HepG2 (cell line): Measurements from ENCODE around the gene CPNE8. TPM values are rescaled to one million over a fixed set of nuclear protein-coding genes. Genes with fewer than 3 reads are reported as not detected.

Experiments
- ATAC-seq: fragments of 200-7000 bp; cut with Tn5 transposase; 3 replicates; pipeline ENCODE4 v1.9.1; 2020; ENCODE audit warnings: mild to moderate bottlenecking, moderate library complexity
- BruUV-seq: library from RNA; stranded (reverse); fragments of 400-500 nt; replicated peaks from 2 replicates; lab custom pipeline; 2021; lab: Mats Ljungman, UMichigan
- CTCF ChIA-PET: fragments of 300-600 bp; formaldehyde crosslinking; extraction: SDS; loops from one replicate; lab custom pipeline; 2021; ENCODE audit warnings: low total read pairs, inconsistent platforms, low intra/inter-chr PET ratio; lab: Yijun Ruan, JAX
- POLR2A ChIA-PET: fragments of 350-600 bp; sonication (Branson Sonifier 250); formaldehyde crosslinking; loops from one replicate; lab custom pipeline; 2020; ENCODE audit warnings: antibody characterized with exemption, inconsistent platforms; lab: Yijun Ruan, JAX
- DNase-seq: peaks from one replicate; pipeline ENCODE4 v3.0.0-alpha.2; 2015; ENCODE audit warnings: low spot score
- FAIRE-seq: peaks from 3 replicates; lab custom pipeline; 2011; peaks lifted over from hg19 to GRCh38; lab: Jason Lieb, UNC
- H2AFZ ChIP-seq: one replicate; pipeline ENCODE4 v1.6.1; 2011; ENCODE audit warnings: low read length, inconsistent platforms
- H3K27ac ChIP-seq: fragments of 300-600 bp; 3 replicates; pipeline ENCODE4 v1.8.0; 2011; ENCODE audit warnings: mixed run types, mild to moderate bottlenecking, mixed read lengths, low read length, inconsistent platforms; ENCODE audit not compliant: insufficient read depth; ENCODE audit errors: extremely low read length
- H3K27me3 ChIP-seq, 2 experiments: fragments of 200-600 bp in 1 of 2; 2 replicates in 1 of 2; 3 replicates in 1 of 2; pipeline versions ENCODE4 v1.6.0 to v1.8.0; 2011; ENCODE audit warnings: low read length in 2 of 2, mild to moderate bottlenecking in 2 of 2, moderate library complexity in 2 of 2, inconsistent platforms in 1 of 2; ENCODE audit not compliant: insufficient read depth in 2 of 2, control insufficient read depth in 1 of 2
- H3K36me3 ChIP-seq, 2 experiments: fragments of 200-600 bp in 1 of 2; replicated peaks in 1 of 2; 2 replicates in 1 of 2; 3 replicates in 1 of 2; pipeline versions ENCODE4 v1.5.1 to v1.8.0; 2011; ENCODE audit warnings: low read length in 2 of 2, inconsistent platforms in 1 of 2; ENCODE audit not compliant: insufficient read depth in 2 of 2, control insufficient read depth in 1 of 2
- H3K4me1 ChIP-seq: 2 replicates; pipeline ENCODE4 v1.5.1; 2012; ENCODE audit warnings: low read length, inconsistent platforms; ENCODE audit not compliant: insufficient read depth
- H3K4me2 ChIP-seq: 2 replicates; pipeline ENCODE4 v1.6.0; 2011; ENCODE audit warnings: low read depth, low read length, inconsistent platforms
- H3K4me3 ChIP-seq, 3 experiments: fragments of 200-600 bp in 1 of 3; sonication (generic), shearing (Covaris generic) in 1 of 3; replicated peaks in 1 of 3; 2 replicates each; pipeline ENCODE4 v1.5.1; 2011 to 2016; ENCODE audit warnings: low read length in 3 of 3, inconsistent platforms in 2 of 3, low read depth in 2 of 3, mild to moderate bottlenecking in 2 of 3, control low read depth in 1 of 3, mixed read lengths in 1 of 3; ENCODE audit not compliant: insufficient read depth in 1 of 3
- H3K79me2 ChIP-seq: one replicate; pipeline ENCODE4 v1.6.1; 2011; ENCODE audit warnings: low read length, inconsistent platforms; ENCODE audit not compliant: insufficient read depth
- H3K9ac ChIP-seq: 2 replicates; pipeline ENCODE4 v1.6.0; 2011; ENCODE audit warnings: mild to moderate bottlenecking, low read depth, low read length, inconsistent platforms; ENCODE audit not compliant: insufficient read depth
- H3K9me3 ChIP-seq: 2 replicates; pipeline ENCODE4 v1.5.1; 2012; ENCODE audit warnings: mild to moderate bottlenecking, low read length
- H4K20me1 ChIP-seq: 2 replicates; pipeline ENCODE4 v1.6.0; 2011; ENCODE audit warnings: inconsistent platforms, mild to moderate bottlenecking, low read length, moderate library complexity; ENCODE audit not compliant: insufficient read depth
- ARID4A ChIP-seq: sonication (generic); formaldehyde crosslinking; IDR thresholded peaks from 2 replicates; pipeline ENCODE4 v1.5.0; 2020; ENCODE audit warnings: mild to moderate bottlenecking, missing genetic modification reagents, borderline replicate concordance
- CCDC6 ChIP-seq: sonication (generic); formaldehyde crosslinking; IDR thresholded peaks from 2 replicates; pipeline ENCODE4 v1.8.1; 2022; ENCODE audit warnings: mild to moderate bottlenecking, missing genetic modification reagents, moderate library complexity
- CENPT ChIP-seq: sonication (generic); formaldehyde crosslinking; IDR thresholded peaks from 2 replicates; pipeline ENCODE4 v1.8.0; 2022; ENCODE audit warnings: low read depth, mild to moderate bottlenecking, moderate library complexity, missing genetic modification reagents
- CHD2 ChIP-seq: IDR thresholded peaks from 2 replicates; pipeline ENCODE4 v1.6.1; 2011; ENCODE audit warnings: low read depth, low read length, improper control_type of control experiment
- FOXJ3 ChIP-seq: sonication (generic); formaldehyde crosslinking; IDR thresholded peaks from 2 replicates; pipeline ENCODE4 v1.4.0; 2020; ENCODE audit warnings: missing genetic modification reagents, mild to moderate bottlenecking, borderline replicate concordance
- FOXP1 ChIP-seq, 2 experiments: fragments of 450-650 bp in 1 of 2; IDR thresholded peaks; 2 replicates each; pipeline ENCODE4 v1.6.1; 2017 to 2018; ENCODE audit warnings: antibody characterized with exemption in 1 of 2
- KLF6 ChIP-seq: IDR thresholded peaks from 2 replicates; pipeline ENCODE4 v1.8.0; 2016; ENCODE audit warnings: missing biosample characterization, missing genetic modification reagents
- MED13 ChIP-seq: sonication (generic); formaldehyde crosslinking; IDR thresholded peaks from 2 replicates; pipeline ENCODE4 v1.5.0; 2020; ENCODE audit warnings: missing genetic modification reagents
- MEIS1 ChIP-seq: sonication (generic); formaldehyde crosslinking; IDR thresholded peaks from 2 replicates; pipeline ENCODE4 v1.9.0; 2021; ENCODE audit warnings: mild to moderate bottlenecking, missing genetic modification reagents, moderate library complexity, borderline replicate concordance
- POLR2A ChIP-seq, 2 experiments: IDR thresholded peaks; 2 replicates each; pipeline ENCODE4 v1.6.1; 2011; ENCODE audit warnings: low read depth in 2 of 2, low read length in 2 of 2, mild to moderate bottlenecking in 1 of 2, moderate library complexity in 1 of 2; ENCODE audit not compliant: insufficient read depth in 1 of 2
- RBM39 ChIP-seq: fragments of 200-400 bp; formaldehyde crosslinking; IDR thresholded peaks from one replicate; pipeline ENCODE4 v1.6.1; 2018; ENCODE audit warnings: antibody characterized with exemption, mild to moderate bottlenecking, low read depth, low read length; ENCODE audit not compliant: poor library complexity, severe bottlenecking
- SNRNP70 ChIP-seq: fragments of 200-400 bp; formaldehyde crosslinking; IDR thresholded peaks from 2 replicates; pipeline ENCODE4 v1.6.1; 2017; ENCODE audit warnings: mild to moderate bottlenecking, low read depth, low read length, moderate library complexity
- ZFP1 ChIP-seq: IDR thresholded peaks from 2 replicates; pipeline ENCODE4 v1.6.1; 2016
- ZNF431 ChIP-seq: sonication (generic); formaldehyde crosslinking; IDR thresholded peaks from 2 replicates; pipeline ENCODE4 v1.9.0; 2022; ENCODE audit warnings: missing genetic modification reagents, low read depth, mild to moderate bottlenecking, borderline replicate concordance
- ZNF737 ChIP-seq: sonication (generic); formaldehyde crosslinking; IDR thresholded peaks from 2 replicates; pipeline ENCODE4 v1.5.0; 2020; ENCODE audit warnings: missing genetic modification reagents, mild to moderate bottlenecking, borderline replicate concordance
- ZNF777 ChIP-seq: sonication (generic); formaldehyde crosslinking; IDR thresholded peaks from 2 replicates; pipeline ENCODE4 v1.4.0; 2020; ENCODE audit warnings: missing genetic modification reagents
- WGBS: methylation state at CpG from one replicate; pipeline ENCODE4 v1.1.6; 2017; ENCODE audit warnings: low lambda C conversion rate; 5-methylcytosine and 5-hydroxymethylcytosine counted together
- in situ Hi-C: cut with HindIII; loops from 2 replicates; pipeline ENCODE4 v1.10.0; 2017; ENCODE audit warnings: low pct_unique_long_range_greater_than_20kb; ENCODE audit not compliant: extremely low pct_ligation_motif_present
- intact Hi-C: fragments of 100-400 bp; cut with micrococcal nuclease; formaldehyde crosslinking; loops from one replicate; pipeline ENCODE4 v1.10.0; 2022; ENCODE audit not compliant: unreplicated experiment
- polyA plus RNA-seq, 8 experiments: library from polyadenylated mRNA; depleted of rRNA in 3 of 8; stranded (reverse) in 7 of 8; unstranded in 1 of 8; fragments of >200 nt; fragmentation: Illumina TruSeq in 4 of 8; extraction: Trizol in 4 of 8; gene quantifications; 2 replicates each; pipeline versions ENCODE4 v1.2.1 to v1.2.3, GENCODE V29; 2011 to 2016; ENCODE audit warnings: low read depth in 4 of 8, missing spikeins in 1 of 8, mixed read lengths in 1 of 8; ENCODE audit not compliant: insufficient read depth in 1 of 8
- total RNA-seq, 5 experiments: library from RNA; depleted of rRNA; stranded (reverse); fragments of >200 nt; fragmentation: Illumina TruSeq; extraction: Trizol; gene quantifications; 2 replicates each; pipeline ENCODE4 v1.2.3, GENCODE V29; 2016; ENCODE audit warnings: low read depth in 1 of 5
- TF ChIP-seq, protein P1 (sequence below): IDR thresholded peaks from 2 replicates; pipeline ENCODE4 v1.6.1; 2018; ENCODE audit warnings: missing genetic modification reagents, mild to moderate bottlenecking, missing compliant biosample characterization
- TF ChIP-seq, protein P2 (sequence below): sonication (generic); formaldehyde crosslinking; IDR thresholded peaks from 2 replicates; pipeline ENCODE4 v1.5.0; 2020; ENCODE audit warnings: missing genetic modification reagents

Gene CPNE8
- total and polyA plus RNA-seq, 2 of the 13 experiments (the other 11 are each of a cell fraction or from before 2014, with no cell fraction given), result 2.4 to 2.7 TPM

- no peak overlapping the region for H3K4me2 ChIP-seq
- FAIRE-seq, result no peak
- no peaks in the 10 kb centered on the region for H4K20me1 ChIP-seq
- CTCF ChIA-PET, result no interaction called here
- H3K9me3 ChIP-seq, result no peaks in the 10 kb centered on the region
- H3K27ac ChIP-seq, result no peak overlapping the region
- no TSS peak for BruUV-seq
- intact Hi-C loops, result no loop called here
- no peaks in the 10 kb centered on the region for H3K79me2 ChIP-seq
- 50% methylated on average over 1 of the region's 1 CpG for WGBS
- H3K4me1 ChIP-seq, result peaks cover 31% of the 10 kb centered on the region
- TF ChIP-seq CENPT (CRISPR knock-in tag) (no peak), RBM39 (no peak), SNRNP70 (no peak), FOXP1 (IDR thresholded peaks at IDR 0.05) (no peak), FOXP1 (CRISPR knock-in tag; IDR thresholded peaks at IDR 0.05) (no peak), KLF6 (CRISPR knock-in tag) (no peak), ARID4A (CRISPR knock-in tag) (no peak), MEIS1 (CRISPR knock-in tag) (no peak), ZFP1 (CRISPR knock-in tag) (no peak), ZNF777 (CRISPR knock-in tag) (no peak), CCDC6 (CRISPR knock-in tag) (no peak), POLR2A (IDR thresholded peaks at IDR 0.05; ENCODE audit: insufficient read depth in 1 of 2, low read depth in 2 of 2, low read length in 2 of 2) (no peak), MED13 (no peak), FOXJ3 (CRISPR knock-in tag) (no peak), CHD2 (no peak), ZNF431 (CRISPR knock-in tag) (no peak), ZNF737 (CRISPR knock-in tag) (no peak)
- TF ChIP-seq, protein P1, sequence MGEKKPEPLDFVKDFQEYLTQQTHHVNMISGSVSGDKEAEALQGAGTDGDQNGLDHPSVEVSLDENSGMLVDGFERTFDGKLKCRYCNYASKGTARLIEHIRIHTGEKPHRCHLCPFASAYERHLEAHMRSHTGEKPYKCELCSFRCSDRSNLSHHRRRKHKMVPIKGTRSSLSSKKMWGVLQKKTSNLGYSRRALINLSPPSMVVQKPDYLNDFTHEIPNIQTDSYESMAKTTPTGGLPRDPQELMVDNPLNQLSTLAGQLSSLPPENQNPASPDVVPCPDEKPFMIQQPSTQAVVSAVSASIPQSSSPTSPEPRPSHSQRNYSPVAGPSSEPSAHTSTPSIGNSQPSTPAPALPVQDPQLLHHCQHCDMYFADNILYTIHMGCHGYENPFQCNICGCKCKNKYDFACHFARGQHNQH (CRISPR knock-in tag), result no peak
- TF ChIP-seq, protein P2, sequence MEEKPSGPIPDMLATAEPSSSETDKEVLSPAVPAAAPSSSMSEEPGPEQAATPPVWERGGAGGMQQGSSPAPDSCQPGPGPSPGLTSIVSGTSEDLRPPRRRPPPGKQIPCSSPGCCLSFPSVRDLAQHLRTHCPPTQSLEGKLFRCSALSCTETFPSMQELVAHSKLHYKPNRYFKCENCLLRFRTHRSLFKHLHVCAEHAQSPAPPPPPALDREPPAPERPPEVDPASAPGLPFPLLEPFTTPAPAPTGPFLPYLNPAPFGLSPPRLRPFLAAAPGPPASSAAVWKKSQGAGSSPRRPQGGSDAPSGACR (CRISPR knock-in tag), result no peak
- no peak for DNase-seq
- POLR2A ChIA-PET, result no interaction called here
- in situ Hi-C loops, result no loop called here
- no peak for ATAC-seq
- no peak overlapping the region for H3K9ac ChIP-seq
- H3K4me3 ChIP-seq, result no peak overlapping the region
- no peaks in the 10 kb centered on the region for H3K36me3 ChIP-seq
- no peaks in the 10 kb centered on the region; a peak in 1 of 5 replicates for H3K27me3 ChIP-seq
- no peak overlapping the region for H2AFZ ChIP-seq
These were observed 15.1 kb downstream of the CPNE8 start for GRCh38 chr12:38890102-38890855.
